GM21786 (cell line): ENCODE results near the gene PPP1R2C.

Source experiments
- ATAC-seq: cut with Tn5 transposase; IDR thresholded peaks from one replicate; pipeline ENCODE4 v1.9.1; 2021; ENCODE audit not compliant: unreplicated experiment

The PPP1R2C gene

DNA sequence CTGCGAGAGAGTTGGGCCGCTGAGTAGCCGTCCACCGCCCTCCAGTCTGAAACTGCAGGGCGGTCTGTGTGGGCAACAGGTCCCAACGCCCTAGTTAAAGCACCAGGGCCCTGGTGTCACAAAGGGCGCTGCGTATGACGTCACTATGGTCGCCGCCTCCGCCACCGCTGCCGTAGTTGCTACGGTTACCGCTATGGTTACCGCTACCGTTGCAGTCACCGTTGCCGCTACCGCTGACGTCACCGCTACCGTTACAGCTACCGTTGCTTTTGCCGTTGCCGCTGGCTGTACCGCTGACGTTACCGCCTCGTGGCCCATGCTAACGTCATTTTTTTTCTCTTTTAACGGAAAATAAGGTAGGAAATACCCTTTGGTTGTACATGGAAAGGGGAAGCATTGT lies at the start of gene PPP1R2C:
TSS of gene PPP1R2C (minus strand) at position 68 of the 400 bp plus-strand sequence. CDS start 84 bp downstream, outside the sequence.
- ATAC-seq, result no peak

DNA sequence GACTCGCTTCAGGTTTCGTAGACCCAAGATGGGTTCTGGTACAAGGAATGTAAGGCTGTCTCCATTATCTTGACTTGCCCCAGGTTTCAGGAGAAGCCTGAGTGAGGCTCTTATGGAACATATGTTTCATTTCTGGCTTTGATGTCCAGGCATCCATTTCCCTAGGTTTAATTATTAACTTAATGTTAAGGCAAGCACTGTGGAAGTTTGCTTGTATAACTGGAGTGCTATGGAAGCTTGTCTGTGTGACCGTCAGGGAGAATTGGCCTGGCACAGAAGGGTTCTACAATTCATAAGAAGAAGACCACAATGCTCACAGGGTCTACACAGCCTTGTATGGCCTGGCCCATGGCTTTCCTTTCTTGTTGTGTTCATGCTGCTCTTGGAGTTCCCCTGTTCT lies 47.2 kb upstream of the PPP1R2C start:
- ATAC-seq, result no peak

DNA sequence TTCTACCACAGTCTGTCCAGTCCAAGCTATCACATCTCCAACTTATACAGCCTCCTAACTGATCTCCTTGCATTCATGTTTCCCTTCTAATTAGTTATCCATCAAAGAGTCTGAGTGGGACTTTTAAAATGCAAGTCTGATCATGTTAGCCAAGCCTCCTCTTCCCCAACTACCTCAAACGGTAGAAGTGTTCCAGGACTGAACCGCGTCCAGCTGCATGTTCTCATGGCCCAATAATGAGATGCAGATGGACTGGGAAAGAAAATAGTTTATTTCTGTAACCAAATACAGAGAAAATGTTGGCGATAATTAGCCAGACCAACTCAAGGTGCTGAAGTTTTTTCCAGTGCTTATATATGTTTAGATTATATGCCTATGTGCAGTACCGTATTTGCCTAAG lies 46.6 kb upstream of the PPP1R2C start:
- ATAC-seq, result no peak

DNA sequence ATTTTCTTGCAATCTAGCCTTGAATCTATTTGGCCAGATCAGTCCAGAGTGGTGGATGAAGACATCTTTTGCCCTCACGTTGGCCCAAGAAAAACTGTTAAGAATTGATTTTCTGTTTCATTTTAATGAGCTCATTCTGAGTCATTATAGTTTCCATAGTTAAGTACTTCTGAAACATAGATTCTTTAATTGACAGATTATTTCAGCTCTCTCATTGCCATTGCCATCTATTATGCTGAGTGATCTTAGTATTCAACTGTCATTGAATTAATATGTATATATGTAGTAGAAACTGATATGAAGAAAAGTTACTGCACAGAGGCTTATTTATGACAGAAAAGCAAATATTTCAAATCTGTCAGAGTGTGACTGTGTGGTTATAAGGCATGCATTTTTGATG lies 45.5 kb upstream of the PPP1R2C start:
- no peak for ATAC-seq

DNA sequence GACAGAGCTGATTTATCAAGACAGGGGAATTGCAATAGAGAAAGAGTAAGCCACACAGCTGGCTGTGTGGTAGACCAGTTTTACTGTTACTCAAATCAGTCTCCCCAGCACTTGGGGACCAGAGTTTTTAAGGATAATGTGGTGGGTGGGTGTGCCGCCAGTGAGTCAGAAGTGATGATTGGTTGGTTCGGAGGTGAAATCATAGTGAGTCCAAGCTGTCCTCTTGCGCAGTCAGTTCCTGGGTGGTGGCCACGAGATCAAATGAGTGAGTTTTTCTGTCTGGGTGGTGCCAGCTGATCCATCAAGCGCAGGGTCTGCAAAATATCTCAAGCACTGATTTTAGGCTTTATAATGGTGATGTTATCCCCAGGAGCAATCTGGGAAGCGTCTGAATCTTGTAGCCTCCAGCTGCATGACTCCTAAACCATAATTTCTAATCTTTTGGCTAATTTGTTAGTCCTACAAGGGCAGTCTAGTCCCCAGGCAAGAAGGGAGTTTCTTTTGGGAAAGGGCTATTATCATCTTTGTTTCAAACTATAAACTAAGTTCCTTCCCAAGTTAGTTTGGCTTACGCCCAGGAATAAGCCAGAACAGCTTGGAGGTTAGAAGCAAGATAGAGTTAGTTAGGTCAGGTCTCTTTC lies 44.0 kb upstream of the PPP1R2C start:
- ATAC-seq, result no peak

DNA sequence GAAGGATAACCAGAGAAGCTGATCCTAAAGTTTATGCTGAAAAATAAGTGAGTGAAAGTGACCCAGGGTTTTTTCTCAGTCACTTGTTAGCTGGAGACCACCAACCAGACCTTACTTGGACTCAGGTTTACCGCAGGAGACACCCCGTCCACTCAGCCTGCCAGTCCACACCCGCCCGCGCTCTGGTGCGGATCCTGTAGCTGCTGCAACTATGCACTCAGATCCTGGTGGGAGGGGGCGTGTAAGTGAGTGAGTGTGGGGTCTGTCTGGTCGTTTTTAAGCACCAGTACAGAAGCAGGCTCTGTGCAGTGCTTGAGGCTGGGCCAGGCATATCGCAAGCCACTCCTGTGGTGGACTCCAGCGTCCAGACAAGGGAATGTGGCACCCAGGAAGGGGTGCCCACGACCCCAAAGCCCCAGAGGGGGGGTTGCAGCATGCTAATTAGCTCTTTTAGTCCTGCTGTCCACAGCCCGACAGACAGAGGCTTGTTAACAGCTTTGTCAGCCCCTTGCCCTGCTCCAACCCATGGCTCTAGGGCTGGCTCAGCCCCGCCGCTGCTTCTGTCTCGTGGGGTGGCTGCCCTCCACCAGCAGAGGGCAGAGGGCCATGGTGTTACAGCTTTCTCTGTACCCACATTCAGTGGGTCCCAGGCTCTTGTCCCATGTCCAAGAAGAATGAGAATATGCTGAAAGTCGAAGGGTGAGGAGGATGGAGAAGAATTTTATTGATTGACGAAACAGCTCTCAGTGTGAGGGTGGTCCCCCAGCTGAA lies 40.4 kb upstream of the PPP1R2C start:
- ATAC-seq, result no peak

DNA sequence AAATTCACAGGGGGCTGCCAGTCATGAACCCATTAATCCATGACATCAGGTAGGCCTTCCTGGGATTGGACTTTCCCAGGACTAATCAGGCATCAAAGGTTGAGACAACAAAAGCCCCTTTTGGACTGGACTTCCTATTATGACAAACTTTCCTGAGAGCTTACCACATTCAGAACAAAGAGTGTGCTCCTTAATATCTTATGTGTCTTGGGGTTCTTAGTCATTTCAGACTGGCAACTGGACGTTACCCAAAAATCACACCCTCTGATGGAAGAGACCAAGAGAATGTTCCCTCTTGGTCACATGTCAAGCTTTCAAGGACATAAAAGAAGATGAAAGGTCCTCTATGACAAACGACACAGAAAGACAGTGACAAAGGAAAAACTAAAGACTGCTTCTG lies 31.6 kb upstream of the PPP1R2C start:
- no peak for ATAC-seq

DNA sequence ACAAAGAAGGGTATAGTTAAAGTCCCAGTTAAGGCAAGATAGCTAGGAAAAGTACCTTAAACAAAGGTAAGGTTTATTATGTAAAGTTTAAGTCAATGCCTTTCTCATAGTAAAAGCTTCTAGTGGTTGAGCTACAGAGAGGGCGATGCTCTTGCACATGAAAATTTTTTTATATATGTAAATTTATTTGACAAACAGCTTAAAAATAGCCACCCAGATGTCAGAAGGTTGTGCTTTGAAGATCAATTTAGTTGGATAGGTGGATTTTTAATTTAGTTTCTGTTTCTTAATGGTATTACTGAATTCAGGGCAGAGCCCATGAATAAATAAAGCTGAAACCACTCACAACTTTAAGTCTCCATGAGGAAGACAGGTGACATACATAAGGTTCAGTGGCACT lies 29.4 kb upstream of the PPP1R2C start:
- no peak for ATAC-seq

DNA sequence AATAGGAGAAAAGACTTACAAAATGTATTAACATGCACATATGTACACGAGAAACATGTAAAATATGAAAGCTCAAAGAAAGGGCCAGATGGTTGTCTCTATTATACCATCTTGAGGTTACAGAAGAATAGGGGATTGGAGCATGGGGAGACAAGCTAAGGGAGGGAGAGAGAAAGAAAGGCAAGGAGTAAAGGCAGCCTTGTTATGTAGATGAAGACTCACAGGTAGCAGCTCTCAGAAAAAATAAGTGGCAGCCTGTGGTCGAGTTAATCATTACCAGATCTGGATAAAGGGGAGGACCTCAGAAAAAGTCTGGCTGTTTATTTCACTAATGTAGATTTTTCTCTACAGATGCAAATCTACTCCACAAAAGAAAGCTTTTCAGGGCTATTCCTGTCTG lies 26.6 kb upstream of the PPP1R2C start:
- ATAC-seq, result no peak

DNA sequence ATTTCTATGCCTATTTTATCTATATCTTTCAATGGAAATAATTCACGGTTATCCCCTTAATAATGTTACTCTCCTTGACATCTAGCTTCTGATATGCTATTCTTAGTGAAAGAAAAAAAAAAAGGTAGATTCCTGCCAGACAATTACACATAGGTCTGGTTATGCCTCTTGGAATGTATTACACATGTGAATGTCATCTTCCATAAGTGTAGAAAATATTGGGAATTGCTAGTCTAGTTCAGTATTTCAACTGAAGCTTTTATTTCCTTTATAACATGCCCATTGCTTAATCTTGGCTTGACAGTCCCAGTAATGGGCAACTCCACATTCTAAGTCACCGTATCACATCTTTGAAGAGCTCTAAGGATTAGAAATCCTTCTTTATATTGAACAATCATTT lies 25.4 kb upstream of the PPP1R2C start:
- ATAC-seq, result no peak

DNA sequence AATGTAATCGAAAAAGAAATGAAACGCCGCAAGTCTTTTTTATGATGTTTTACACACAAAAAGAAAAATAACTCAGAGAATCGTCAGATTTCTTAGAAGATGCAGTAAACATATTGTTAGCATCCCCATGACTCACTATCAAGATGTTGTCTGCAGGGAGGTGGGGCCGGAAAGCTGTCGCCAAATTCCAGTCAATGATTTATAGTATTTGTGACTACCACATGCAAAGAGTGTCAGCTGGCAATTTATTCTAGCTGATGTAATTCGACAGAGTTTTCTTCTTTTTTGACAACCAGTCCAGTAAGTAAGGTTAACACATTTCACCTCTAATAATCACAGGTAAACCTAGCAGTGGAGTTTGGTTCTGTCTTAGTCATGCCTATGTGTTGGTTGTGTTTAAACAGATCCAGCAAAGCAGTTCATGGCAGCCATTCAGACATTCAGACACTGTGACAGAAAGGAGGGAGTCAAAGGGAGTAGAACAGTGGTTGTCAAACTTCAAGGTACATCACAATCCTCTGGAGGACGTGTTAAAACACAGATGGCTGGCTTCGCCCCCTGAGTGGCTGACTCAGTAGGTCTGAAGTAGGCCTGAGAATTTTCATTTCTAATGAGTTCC lies 19.8 kb upstream of the PPP1R2C start:
- no peak for ATAC-seq

DNA sequence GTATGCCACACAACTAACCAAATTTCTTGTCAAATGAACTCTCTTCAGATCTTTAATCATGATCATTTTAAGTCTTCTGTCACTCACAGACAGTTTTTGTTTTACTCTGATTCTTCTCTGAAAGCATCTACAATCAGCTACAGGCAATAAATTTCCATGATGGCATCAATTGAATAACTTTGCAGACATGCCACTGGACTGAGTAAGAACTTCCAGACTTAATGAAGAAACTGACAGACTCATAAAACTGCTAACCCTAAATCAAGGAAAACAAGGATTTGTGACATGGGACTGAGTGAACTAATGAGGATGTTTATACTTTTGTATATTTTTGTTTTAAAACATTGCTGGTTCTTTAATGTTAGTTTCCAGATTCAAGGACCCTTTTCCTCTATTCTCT lies 5.5 kb upstream of the PPP1R2C start:
- ATAC-seq, result no peak

DNA sequence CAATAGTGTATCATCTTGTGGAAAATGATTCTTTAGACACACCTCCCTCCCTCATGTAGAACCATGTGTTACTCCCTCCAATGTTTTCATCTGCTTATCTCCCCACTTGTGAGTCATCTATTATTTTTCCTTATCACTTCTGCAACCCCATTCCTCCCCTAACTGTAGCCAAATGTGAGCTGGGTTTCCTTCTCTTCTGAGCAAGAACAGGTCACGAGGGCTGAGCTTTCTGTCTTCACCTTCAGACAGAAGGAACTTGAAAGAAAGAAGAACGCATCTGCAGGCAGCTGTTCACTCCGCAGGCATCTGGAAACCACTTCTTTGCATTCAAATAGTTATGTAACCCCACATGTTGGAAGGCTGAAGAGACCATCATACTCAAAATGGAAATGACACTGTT lies 1.8 kb downstream of the PPP1R2C start:
- no peak for ATAC-seq

DNA sequence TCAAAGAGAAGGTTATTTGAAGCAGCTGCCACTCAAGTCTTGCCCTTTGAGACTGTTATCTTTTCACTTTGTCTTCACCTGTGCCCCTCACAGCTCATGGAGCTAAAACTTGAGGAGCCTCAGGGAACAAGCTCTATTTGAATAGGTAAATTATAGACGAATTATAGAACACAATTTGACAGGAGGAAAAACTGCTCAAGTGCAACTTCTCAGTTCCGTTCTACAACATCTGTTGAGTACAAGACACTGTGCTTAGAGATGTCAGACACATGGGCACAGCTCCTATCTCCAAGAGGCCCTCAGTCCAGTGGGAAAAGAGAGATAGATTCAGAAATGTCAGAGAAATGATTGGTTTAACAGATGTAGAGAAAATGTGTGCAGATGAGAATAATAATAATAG lies 5.1 kb downstream of the PPP1R2C start:
- no peak for ATAC-seq

DNA sequence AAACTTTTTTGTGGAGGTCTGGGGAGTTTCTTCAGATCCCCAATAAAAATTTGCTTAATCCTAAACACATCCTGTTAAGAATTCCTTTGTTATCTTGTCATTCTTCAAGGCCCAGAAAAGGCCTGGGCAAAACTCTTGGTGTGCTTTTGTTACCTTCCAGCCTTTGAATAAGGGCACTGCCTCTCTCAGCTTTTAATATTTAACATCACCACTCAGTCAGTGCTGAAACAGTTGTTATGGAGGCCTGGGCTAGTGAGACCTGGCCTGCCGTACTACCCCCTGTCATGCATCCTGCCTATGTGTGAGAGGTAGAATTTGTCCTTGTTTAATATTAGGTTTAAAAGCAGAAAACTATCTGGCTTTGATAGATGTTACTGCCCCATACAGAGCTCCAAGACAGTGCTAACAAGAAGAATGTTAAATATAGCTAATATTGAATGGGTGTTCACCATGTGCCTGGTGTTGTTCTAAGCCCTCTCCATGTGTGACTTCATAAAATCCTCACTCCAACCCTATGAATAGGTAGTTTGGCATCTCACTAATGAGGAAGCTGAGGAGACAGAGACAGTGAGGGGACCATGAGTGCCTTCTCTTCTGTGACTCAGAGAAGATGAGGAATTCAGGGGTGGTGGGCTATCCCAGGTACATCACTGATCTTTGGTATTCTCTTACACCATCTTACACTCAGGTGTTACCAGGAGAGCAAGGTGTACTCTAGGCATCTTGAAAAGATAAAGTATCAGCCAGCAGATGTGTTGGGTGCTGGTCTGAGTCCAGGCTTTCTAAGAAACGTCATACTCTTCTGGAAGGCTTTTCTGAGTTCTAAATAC lies 6.2 kb downstream of the PPP1R2C start:
- no peak for ATAC-seq

DNA sequence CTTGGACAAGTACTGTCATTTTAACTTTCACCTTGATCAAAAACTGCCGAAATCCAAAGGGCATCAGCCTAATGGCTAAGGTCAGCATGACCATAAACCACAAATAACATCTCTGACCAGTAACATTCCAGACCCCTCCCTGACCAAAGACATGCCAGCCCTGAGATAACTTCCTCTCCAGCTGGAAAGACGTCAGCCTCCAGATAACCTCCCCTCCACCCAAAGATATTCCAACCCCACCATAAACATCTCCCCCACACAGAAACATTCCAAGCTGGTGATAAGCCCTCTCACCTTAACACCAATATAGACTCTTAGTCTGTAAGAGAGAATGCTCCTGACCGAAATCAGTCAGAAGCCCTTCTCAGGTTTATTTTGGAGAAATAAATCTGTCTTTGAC lies 7.4 kb downstream of the PPP1R2C start:
- ATAC-seq, result no peak

DNA sequence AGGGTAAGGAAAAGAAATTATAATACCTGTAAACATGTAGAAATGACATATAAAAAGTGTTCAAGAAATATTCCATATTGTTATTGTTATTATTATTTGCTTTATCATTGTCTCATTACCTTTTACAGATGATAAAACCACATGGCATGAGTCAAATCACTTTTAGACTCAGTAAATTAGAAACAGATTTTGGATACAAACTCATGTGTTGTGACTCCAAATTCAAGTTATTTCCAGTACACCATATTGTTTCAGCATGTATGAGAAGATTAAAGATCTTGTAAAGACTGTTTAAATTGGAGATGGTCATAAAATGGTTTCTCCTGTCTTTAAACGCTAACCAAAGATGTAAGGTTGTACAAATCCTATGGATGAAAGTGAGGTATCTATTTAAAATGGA lies 18.1 kb downstream of the PPP1R2C start:
- no peak for ATAC-seq

DNA sequence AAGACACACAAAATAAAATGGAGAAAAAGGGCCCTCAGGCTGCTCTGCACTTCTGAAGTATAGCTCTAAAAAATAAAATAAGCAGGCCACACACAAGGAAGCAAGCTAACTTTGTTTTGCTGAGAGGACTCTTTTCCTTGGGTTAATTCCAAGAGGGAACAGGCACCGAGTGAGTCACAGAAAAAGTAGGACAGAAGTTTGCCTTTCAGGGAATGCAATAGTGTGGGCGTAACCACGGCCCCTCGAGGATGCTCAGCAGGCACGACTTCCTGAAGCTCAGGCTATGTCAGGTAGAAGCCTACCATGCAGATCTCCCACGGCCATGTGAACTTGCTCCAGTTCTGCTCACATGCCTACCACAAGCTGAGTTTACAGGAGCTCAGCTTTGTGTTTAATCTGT lies 22.1 kb downstream of the PPP1R2C start:
- no peak for ATAC-seq

DNA sequence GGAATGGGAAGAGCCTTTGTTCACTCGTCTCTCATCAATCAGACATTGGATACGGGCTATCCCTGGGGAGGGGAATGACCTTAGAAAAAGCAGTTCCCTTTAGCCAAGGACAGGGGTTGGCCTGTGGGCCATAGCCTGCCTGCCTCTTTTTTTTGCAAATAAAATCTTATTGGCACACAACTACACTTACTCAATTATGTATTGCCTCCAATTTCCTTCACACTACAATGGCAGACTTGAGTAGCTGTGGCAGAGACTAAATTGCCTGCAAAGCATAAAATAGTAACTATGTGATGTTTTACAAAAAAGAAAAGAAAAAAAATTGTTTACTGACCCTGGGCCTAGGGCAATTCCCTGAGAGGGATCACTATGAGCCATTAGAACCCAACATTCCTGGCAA lies 23.4 kb downstream of the PPP1R2C start:
- ATAC-seq, result no peak

DNA sequence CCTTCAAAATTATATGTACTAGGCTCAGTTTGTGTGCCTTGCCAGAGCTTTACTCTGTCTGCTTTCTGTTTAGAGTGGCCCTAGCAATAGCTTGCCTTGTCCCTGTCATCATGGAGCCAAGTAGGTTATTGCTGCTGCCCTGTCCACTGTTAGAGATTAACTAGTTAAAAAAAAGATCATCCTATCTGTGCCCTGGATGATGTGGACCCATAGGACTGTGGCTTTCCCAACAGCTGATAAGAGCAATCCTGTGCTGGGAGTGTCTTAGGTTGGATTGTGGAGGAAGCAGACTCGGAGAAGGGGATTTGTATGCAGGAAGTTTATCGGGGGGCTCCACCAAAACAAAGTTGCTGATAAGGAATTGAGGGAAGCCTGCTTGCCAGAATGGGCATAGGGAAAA lies 23.8 kb downstream of the PPP1R2C start:
- no peak for ATAC-seq

DNA sequence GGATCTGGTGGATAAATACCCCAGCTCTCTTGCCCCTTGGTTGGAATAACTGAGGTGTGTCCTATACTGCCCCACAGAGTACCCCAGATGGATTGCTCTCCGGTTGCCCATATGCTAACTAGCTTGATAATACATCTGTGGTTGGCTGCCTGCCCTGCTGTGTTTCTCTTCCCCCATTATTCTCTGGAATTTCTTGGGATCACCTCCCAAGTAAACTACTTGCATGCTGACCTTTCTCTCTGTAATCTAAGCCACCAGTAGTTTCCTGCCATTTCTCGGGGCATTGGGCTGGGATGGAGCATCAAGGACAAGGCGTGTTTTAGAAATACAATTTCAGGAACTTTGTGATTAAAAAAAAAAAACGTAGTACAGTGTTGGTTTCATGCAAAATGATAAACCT lies 25.2 kb downstream of the PPP1R2C start:
- no peak for ATAC-seq

DNA sequence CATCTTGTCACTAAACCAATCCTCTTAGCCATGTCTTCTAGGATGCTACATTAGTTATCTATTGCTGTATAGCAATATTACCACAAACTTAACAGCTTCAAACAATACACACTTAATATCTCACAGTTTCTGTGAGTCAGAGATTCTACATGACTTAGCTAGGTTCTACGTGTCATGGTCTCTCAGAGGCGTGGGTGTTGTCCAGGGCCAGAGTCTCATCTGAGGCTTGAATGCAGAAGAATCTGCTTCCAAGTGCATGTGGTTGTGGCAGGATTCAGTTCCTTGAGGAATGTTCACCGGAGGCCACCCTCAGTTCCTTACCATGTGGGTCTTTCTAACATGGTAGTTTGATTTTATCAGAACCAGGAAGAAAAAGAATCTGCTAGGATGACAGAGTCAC lies 26.4 kb downstream of the PPP1R2C start:
- ATAC-seq, result no peak
